HG03025 (cell line): ENCODE results near the gene ADGRF3.
"Not testable (repeated sequence)": the region's sequence is repeated elsewhere in the genome, so short reads cannot be mapped to it uniquely, and the experiment has no call there.

Experiments
- ATAC-seq: cut with Tn5 transposase; IDR thresholded peaks from one replicate; pipeline ENCODE4 v1.9.1; 2021; ENCODE audit warnings: mild to moderate bottlenecking, moderate library complexity; ENCODE audit not compliant: unreplicated experiment, low FRiP score

ADGRF3 gene

GRCh38 chr2:26324479-26324878, 22.1 kb downstream of the ADGRF3 start:
- not testable (repeated sequence) for ATAC-seq

GRCh38 chr2:26318950-26319349, 27.6 kb downstream of the ADGRF3 start:
- ATAC-seq: no peak

GRCh38 chr2:26317377-26318105, 29.0 kb downstream of the ADGRF3 start:
- no peak for ATAC-seq

- ATAC-seq: no peak
Measured at GRCh38 chr2:26316845-26317244, 29.7 kb downstream of the ADGRF3 start.

GRCh38 chr2:26316041-26316440, 30.5 kb downstream of the ADGRF3 start:
- no peak for ATAC-seq

- no peak for ATAC-seq
Measured at GRCh38 chr2:26314243-26314642, 32.3 kb downstream of the ADGRF3 start.

GRCh38 chr2:26313446-26313845, 33.1 kb downstream of the ADGRF3 start:
- no peak for ATAC-seq

- ATAC-seq: no peak
Measured at GRCh38 chr2:26312471-26312870, 34.1 kb downstream of the ADGRF3 start.

- ATAC-seq: no peak
Measured at GRCh38 chr2:26309921-26310320, 36.7 kb downstream of the ADGRF3 start.

GRCh38 chr2:26305540-26305939, 41.0 kb downstream of the ADGRF3 start:
- no peak for ATAC-seq

- ATAC-seq: not testable (repeated sequence)
Measured at GRCh38 chr2:26305094-26305493, 41.5 kb downstream of the ADGRF3 start.

GRCh38 chr2:26302846-26303245, 43.7 kb downstream of the ADGRF3 start:
- ATAC-seq: no peak

GRCh38 chr2:26300234-26300925, 46.2 kb downstream of the ADGRF3 start:
- ATAC-seq: no peak

GRCh38 chr2:26299471-26300101, 47.0 kb downstream of the ADGRF3 start:
- no peak for ATAC-seq

- no peak for ATAC-seq
Measured at GRCh38 chr2:26298638-26299393, 47.8 kb downstream of the ADGRF3 start.

GRCh38 chr2:26298286-26298637, 48.3 kb downstream of the ADGRF3 start:
- ATAC-seq: no peak

GRCh38 chr2:26297061-26297460, 49.5 kb downstream of the ADGRF3 start:
- no peak for ATAC-seq

GRCh38 chr2:26295511-26295910, 51.1 kb downstream of the ADGRF3 start:
- ATAC-seq: no peak

- ATAC-seq: no peak
Measured at GRCh38 chr2:26292646-26293045, 53.9 kb downstream of the ADGRF3 start.

GRCh38 chr2:26290001-26290400, 56.6 kb downstream of the ADGRF3 start:
- no peak for ATAC-seq

- ATAC-seq: no peak
Measured at GRCh38 chr2:26285931-26286330, 60.7 kb downstream of the ADGRF3 start.
